ENCODE data around the gene ELOA.
"Not testable (repeated sequence)": the region's sequence is repeated elsewhere in the genome, so short reads cannot be mapped to it uniquely, and the experiment has no call there.

The ELOA gene

GRCh38 chr1:23793018-23793781 is 49.9 kb downstream of the ELOA start:
- H3K9ac ChIP-seq (ENCODE audit: low read length), result no peak overlapping the region
- no peak overlapping the region for H3K27ac ChIP-seq (ENCODE audit: low read depth, low read length)
- TF ChIP-seq, protein P1, sequence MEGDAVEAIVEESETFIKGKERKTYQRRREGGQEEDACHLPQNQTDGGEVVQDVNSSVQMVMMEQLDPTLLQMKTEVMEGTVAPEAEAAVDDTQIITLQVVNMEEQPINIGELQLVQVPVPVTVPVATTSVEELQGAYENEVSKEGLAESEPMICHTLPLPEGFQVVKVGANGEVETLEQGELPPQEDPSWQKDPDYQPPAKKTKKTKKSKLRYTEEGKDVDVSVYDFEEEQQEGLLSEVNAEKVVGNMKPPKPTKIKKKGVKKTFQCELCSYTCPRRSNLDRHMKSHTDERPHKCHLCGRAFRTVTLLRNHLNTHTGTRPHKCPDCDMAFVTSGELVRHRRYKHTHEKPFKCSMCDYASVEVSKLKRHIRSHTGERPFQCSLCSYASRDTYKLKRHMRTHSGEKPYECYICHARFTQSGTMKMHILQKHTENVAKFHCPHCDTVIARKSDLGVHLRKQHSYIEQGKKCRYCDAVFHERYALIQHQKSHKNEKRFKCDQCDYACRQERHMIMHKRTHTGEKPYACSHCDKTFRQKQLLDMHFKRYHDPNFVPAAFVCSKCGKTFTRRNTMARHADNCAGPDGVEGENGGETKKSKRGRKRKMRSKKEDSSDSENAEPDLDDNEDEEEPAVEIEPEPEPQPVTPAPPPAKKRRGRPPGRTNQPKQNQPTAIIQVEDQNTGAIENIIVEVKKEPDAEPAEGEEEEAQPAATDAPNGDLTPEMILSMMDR (IDR thresholded peaks at IDR 0.05; ENCODE audit: insufficient read depth, low read length, poor library complexity, severe bottlenecking), result no peak
- no peak for TF ChIP-seq EZH2phosphoT487 (conservative IDR thresholded peaks at IDR 0.05; ENCODE audit: low read length)
- H3K4me2 ChIP-seq (ENCODE audit: low read depth, low read length, poor library complexity, severe bottlenecking), result no peak overlapping the region
- H2AFZ ChIP-seq (ENCODE audit: low read depth, low read length, severe bottlenecking), result no peak overlapping the region
- H3K4me3 ChIP-seq (ENCODE audit: insufficient read depth, low read length, poor library complexity, severe bottlenecking), result no peak overlapping the region
- no peaks in the 10 kb centered on the region for H3K9me3 ChIP-seq (ENCODE audit: insufficient read depth, low read length)
- peaks cover 20% of the 10 kb centered on the region for H3K79me2 ChIP-seq (ENCODE audit: insufficient read depth, low read length)
- H4K20me1 ChIP-seq (ENCODE audit: low read depth, low read length), result no peaks in the 10 kb centered on the region
- H3F3A ChIP-seq (ENCODE audit: insufficient read depth), result peaks cover 13% of the 10 kb centered on the region
- no peaks in the 10 kb centered on the region for H3K36me3 ChIP-seq (ENCODE audit: low read length)
- H3K27me3 ChIP-seq (ENCODE audit: low read length), result no peaks in the 10 kb centered on the region
- no peaks in the 10 kb centered on the region for H3K9me2 ChIP-seq (replicated peaks; ENCODE audit: insufficient read depth, low read length)

DNA sequence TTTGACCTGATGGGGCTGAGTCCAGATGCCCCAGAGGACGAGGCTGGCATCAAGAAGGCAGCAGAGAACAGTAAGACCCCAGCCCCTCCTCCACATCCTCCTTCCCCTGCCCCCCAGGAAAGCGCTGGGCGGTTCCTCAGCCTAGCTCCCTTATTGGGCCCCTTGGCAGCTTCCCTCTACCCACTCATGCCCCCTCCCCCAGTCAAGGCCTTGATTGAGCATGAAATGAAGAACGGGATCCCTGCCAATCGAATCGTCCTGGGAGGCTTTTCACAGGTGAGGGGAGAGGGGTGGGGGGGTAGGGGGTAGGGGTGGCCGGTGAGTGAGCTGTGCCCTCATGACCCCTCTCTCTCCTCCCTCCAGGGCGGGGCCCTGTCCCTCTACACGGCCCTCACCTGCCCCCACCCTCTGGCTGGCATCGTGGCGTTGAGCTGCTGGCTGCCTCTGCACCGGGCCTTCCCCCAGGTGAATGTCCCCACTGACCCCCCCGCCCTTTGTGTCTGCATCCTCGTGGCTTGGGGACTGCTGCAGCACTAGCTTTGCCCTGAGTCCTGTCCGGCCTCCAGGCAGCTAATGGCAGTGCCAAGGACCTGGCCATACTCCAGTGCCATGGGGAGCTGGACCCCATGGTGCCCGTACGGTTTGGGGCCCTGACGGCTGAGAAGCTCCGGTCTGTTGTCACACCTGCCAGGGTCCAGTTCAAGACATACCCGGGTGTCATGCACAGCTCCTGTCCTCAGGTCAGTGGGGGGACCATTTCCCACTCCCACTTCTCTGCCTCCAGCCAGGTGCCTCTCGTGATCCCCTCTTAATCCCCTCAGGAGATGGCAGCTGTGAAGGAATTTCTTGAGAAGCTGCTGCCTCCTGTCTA is 50.8 kb downstream of the ELOA start:
- Histone ChIP-seq H4K20me1 (ENCODE audit: low read depth, low read length) (no peaks in the 10 kb centered on the region), H3K4me2 (ENCODE audit: low read depth, low read length, poor library complexity, severe bottlenecking) (no peak overlapping the region), H3K27me3 (ENCODE audit: low read length) (no peaks in the 10 kb centered on the region), H3K79me2 (ENCODE audit: insufficient read depth, low read length) (peaks cover 20% of the 10 kb centered on the region), H3K9ac (ENCODE audit: low read length) (no peak overlapping the region), H3K9me3 (ENCODE audit: insufficient read depth, low read length) (no peaks in the 10 kb centered on the region), H3K36me3 (ENCODE audit: low read length) (no peaks in the 10 kb centered on the region), H3F3A (ENCODE audit: insufficient read depth) (peaks cover 9% of the 10 kb centered on the region), H3K9me2 (replicated peaks; ENCODE audit: insufficient read depth, low read length) (no peaks in the 10 kb centered on the region), H3K27ac (ENCODE audit: low read depth, low read length) (no peak overlapping the region), H2AFZ (ENCODE audit: low read depth, low read length, severe bottlenecking) (no peak overlapping the region), H3K4me3 (ENCODE audit: insufficient read depth, low read length, poor library complexity, severe bottlenecking) (no peak overlapping the region)
- TF ChIP-seq, protein P1 (IDR thresholded peaks at IDR 0.05; ENCODE audit: insufficient read depth, low read length, poor library complexity, severe bottlenecking), result no peak
- TF ChIP-seq EZH2phosphoT487 (conservative IDR thresholded peaks at IDR 0.05; ENCODE audit: low read length), result no peak

DNA sequence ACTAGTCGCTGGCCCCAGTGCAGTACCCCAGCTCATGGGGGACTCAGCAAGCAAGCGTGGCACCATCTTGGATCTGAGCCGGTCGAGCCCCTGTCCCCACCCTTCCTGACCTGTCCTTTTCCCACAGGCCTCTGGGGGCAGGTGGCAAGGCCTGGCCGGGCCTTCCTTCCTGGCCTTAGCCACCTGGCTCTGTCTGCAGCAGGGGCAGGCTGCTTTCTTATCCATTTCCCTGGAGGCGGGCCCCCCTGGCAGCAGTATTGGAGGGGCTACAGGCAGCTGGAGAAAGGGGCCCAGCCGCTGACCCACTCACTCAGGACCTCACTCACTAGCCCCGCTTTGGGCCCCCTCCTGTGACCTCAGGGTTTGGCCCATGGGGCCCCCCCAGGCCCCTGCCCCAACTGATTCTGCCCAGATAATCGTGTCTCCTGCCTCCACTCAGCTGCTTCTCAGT is 51.5 kb downstream of the ELOA start:
- not testable (repeated sequence) for H3K27ac ChIP-seq (ENCODE audit: low read depth, low read length); H4K20me1 ChIP-seq (ENCODE audit: low read depth, low read length); H3K9ac ChIP-seq (ENCODE audit: low read length); H3K4me2 ChIP-seq (ENCODE audit: low read depth, low read length, poor library complexity, severe bottlenecking); H3K27me3 ChIP-seq (ENCODE audit: low read length); H3K36me3 ChIP-seq (ENCODE audit: low read length); H3F3A ChIP-seq (ENCODE audit: insufficient read depth); H3K9me3 ChIP-seq (ENCODE audit: insufficient read depth, low read length); H3K4me3 ChIP-seq (ENCODE audit: insufficient read depth, low read length, poor library complexity, severe bottlenecking); H2AFZ ChIP-seq (ENCODE audit: low read depth, low read length, severe bottlenecking); H3K9me2 ChIP-seq (replicated peaks; ENCODE audit: insufficient read depth, low read length)
- H3K79me2 ChIP-seq (ENCODE audit: insufficient read depth, low read length), result peaks cover 20% of the 10 kb centered on the region
